Vagina (tissue), 2 donors: ENCODE results near the gene MGST1.

Experiments
- CTCF ChIP-seq, 3 experiments: fragments of 450-650 bp in 2 of 3; fragments of 200-600 bp in 1 of 3; sonication (generic) in 1 of 3; IDR thresholded peaks; one replicate each; pipeline ENCODE4 v1.5.1; 2017 to 2019; ENCODE audit warnings: antibody characterized with exemption in 3 of 3, mild to moderate bottlenecking in 2 of 3, moderate library complexity in 2 of 3
- POLR2A ChIP-seq, 2 donors: fragments of 450-650 bp; IDR thresholded peaks; one replicate each; pipeline ENCODE4 v1.6.1; 2017; ENCODE audit warnings: antibody characterized with exemption in 2 of 2, mild to moderate bottlenecking in 2 of 2, moderate library complexity in 2 of 2
- POLR2AphosphoS5 ChIP-seq, 2 donors: sonication (generic); formaldehyde crosslinking; IDR thresholded peaks; one replicate each; pipeline ENCODE4 v1.9.0; 2017; ENCODE audit warnings: antibody characterized with exemption in 2 of 2, mild to moderate bottlenecking in 2 of 2, low read depth in 1 of 2; ENCODE audit not compliant: insufficient read depth in 1 of 2

- TF ChIP-seq CTCF (IDR thresholded peaks at IDR 0.05) = no peak
- TF ChIP-seq POLR2AphosphoS5 (IDR thresholded peaks at IDR 0.05; ENCODE audit: insufficient read depth in 1 of 2, low read depth in 1 of 2) = no peak
- TF ChIP-seq POLR2A (IDR thresholded peaks at IDR 0.05) = no peak
Measured at GRCh38 chr12:16323010-16323409, 24.4 kb upstream of the MGST1 start.
